Loucy (cell line): ENCODE results near the gene PRR18.
A peak's percentile ranks its signal among the peaks of the same experiment; 100 is the strongest.

Experiments
- H2AFZ ChIP-seq: fragments of 200-600 bp; sonication (generic); 2 replicates; pipeline ENCODE4 v1.6.0; 2016; ENCODE audit warnings: antibody characterized with exemption, mild to moderate bottlenecking, low read length, moderate library complexity
- H3F3A ChIP-seq: fragments of 200-600 bp; 2 replicates; pipeline ENCODE4 v1.6.0; 2016; ENCODE audit warnings: antibody characterized with exemption, low read depth, mild to moderate bottlenecking
- H3K27me3 ChIP-seq: fragments of 200-600 bp; sonication (generic); 2 replicates; pipeline ENCODE4 v1.6.1; 2014; ENCODE audit warnings: low read length, mild to moderate bottlenecking; ENCODE audit not compliant: insufficient read depth, poor library complexity, severe bottlenecking
- H3K36me3 ChIP-seq: fragments of 200-600 bp; sonication (generic); 2 replicates; pipeline ENCODE4 v1.6.1; 2016; ENCODE audit warnings: low read length; ENCODE audit not compliant: insufficient read depth
- H3K4me1 ChIP-seq: fragments of 200-600 bp; sonication (generic); 2 replicates; pipeline ENCODE4 v1.5.1; 2014; ENCODE audit warnings: low read length, mild to moderate bottlenecking; ENCODE audit not compliant: insufficient read depth, poor library complexity, severe bottlenecking
- H3K4me2 ChIP-seq: fragments of 200-600 bp; sonication (generic); 2 replicates; pipeline ENCODE4 v1.6.0; 2014; ENCODE audit warnings: antibody characterized with exemption, low read length, low read depth, mild to moderate bottlenecking; ENCODE audit not compliant: poor library complexity, severe bottlenecking
- H3K4me3 ChIP-seq: fragments of 200-600 bp; sonication (generic); 2 replicates; pipeline ENCODE4 v1.5.1; 2014; ENCODE audit warnings: low read length, mild to moderate bottlenecking, mixed read lengths; ENCODE audit not compliant: poor library complexity, severe bottlenecking
- H3K79me2 ChIP-seq: fragments of 200-600 bp; sonication (generic); 2 replicates; pipeline ENCODE4 v1.6.1; 2014; ENCODE audit warnings: low read length; ENCODE audit not compliant: insufficient read depth
- H3K9ac ChIP-seq: fragments of 200-600 bp; sonication (generic); 2 replicates; pipeline ENCODE4 v1.6.0; 2014; ENCODE audit warnings: mild to moderate bottlenecking, low read depth, low read length, moderate library complexity; ENCODE audit not compliant: poor library complexity, severe bottlenecking
- H3K9me2 ChIP-seq: fragments of 200-600 bp; sonication (generic); replicated peaks from 2 replicates; pipeline ENCODE4 v1.6.1; 2016; ENCODE audit warnings: low read depth, low read length, mixed read lengths
- H3K9me3 ChIP-seq: fragments of 200-600 bp; sonication (generic); 2 replicates; pipeline ENCODE4 v1.6.1; 2014; ENCODE audit warnings: mild to moderate bottlenecking, antibody characterized with exemption, low read length, low read depth; ENCODE audit not compliant: insufficient read depth
- H4K20me1 ChIP-seq: fragments of 200-600 bp; sonication (generic); 2 replicates; pipeline ENCODE4 v1.6.0; 2014; ENCODE audit warnings: antibody characterized with exemption, low read length, mild to moderate bottlenecking; ENCODE audit not compliant: insufficient read depth, poor library complexity, severe bottlenecking
- EZH2phosphoT487 ChIP-seq: fragments of 200-600 bp; IDR thresholded peaks from 2 replicates; pipeline ENCODE4 v1.6.1; 2018; ENCODE audit warnings: antibody characterized with exemption, mild to moderate bottlenecking, moderate library complexity, borderline replicate concordance
- TF ChIP-seq, protein P1 (sequence below): fragments of 200-600 bp; sonication (generic); conservative IDR thresholded peaks from 2 replicates; pipeline ENCODE4 v1.5.1; 2014; ENCODE audit warnings: mild to moderate bottlenecking, antibody characterized with exemption, low read length

The PRR18 gene

GRCh38 chr6:166289207-166290060 lies 18.8 kb downstream of the PRR18 start:
- no peaks in the 10 kb centered on the region for H3K36me3 ChIP-seq
- H3K4me3 ChIP-seq = no peak overlapping the region
- H2AFZ ChIP-seq = no peak overlapping the region
- no peaks in the 10 kb centered on the region for H3K9me3 ChIP-seq
- H3K4me2 ChIP-seq = no peak overlapping the region
- no peaks in the 10 kb centered on the region for H4K20me1 ChIP-seq
- no peak for TF ChIP-seq EZH2phosphoT487
- TF ChIP-seq, protein P1, sequence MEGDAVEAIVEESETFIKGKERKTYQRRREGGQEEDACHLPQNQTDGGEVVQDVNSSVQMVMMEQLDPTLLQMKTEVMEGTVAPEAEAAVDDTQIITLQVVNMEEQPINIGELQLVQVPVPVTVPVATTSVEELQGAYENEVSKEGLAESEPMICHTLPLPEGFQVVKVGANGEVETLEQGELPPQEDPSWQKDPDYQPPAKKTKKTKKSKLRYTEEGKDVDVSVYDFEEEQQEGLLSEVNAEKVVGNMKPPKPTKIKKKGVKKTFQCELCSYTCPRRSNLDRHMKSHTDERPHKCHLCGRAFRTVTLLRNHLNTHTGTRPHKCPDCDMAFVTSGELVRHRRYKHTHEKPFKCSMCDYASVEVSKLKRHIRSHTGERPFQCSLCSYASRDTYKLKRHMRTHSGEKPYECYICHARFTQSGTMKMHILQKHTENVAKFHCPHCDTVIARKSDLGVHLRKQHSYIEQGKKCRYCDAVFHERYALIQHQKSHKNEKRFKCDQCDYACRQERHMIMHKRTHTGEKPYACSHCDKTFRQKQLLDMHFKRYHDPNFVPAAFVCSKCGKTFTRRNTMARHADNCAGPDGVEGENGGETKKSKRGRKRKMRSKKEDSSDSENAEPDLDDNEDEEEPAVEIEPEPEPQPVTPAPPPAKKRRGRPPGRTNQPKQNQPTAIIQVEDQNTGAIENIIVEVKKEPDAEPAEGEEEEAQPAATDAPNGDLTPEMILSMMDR = no peak
- H3K4me1 ChIP-seq = peaks cover 6% of the 10 kb centered on the region
- no peak overlapping the region for H3K9ac ChIP-seq
- H3K9me2 ChIP-seq = no peaks in the 10 kb centered on the region
- H3K27me3 ChIP-seq = no peaks in the 10 kb centered on the region
- no peaks in the 10 kb centered on the region for H3F3A ChIP-seq
- H3K79me2 ChIP-seq = no peaks in the 10 kb centered on the region

DNA sequence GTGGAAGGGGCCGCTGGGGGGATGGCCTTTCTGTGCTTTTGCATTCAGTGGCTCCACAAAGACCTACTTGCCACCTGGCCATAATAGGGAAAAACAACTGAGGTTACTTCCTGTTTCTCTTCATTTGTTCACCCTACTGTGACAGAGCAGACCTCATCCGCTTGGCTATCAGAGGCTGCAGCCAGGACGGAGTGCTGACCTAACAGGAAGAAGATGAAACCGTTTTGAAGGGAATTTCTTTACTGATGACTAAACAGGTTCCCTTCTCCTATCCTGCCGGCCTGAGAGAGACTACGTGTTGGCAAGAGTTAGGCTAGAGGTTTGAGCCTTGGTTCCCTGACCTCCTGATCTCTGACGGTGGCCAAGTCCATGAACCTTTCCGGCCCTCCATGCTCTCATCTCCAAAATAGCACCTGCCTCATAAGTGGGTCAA lies 21.3 kb downstream of the PRR18 start:
- no peaks in the 10 kb centered on the region for H3K4me1 ChIP-seq
- no peak overlapping the region for H3K4me3 ChIP-seq
- no peaks in the 10 kb centered on the region for H3K9me2 ChIP-seq
- H3K4me2 ChIP-seq = no peak overlapping the region
- H3K79me2 ChIP-seq = no peaks in the 10 kb centered on the region
- H3F3A ChIP-seq = no peaks in the 10 kb centered on the region
- no peaks in the 10 kb centered on the region for H3K9me3 ChIP-seq
- TF ChIP-seq, protein P1 = no peak
- TF ChIP-seq EZH2phosphoT487 = no peak
- H3K9ac ChIP-seq = no peak overlapping the region
- H4K20me1 ChIP-seq = no peaks in the 10 kb centered on the region
- H3K27me3 ChIP-seq = no peaks in the 10 kb centered on the region
- H3K36me3 ChIP-seq = no peaks in the 10 kb centered on the region
- H2AFZ ChIP-seq = peak overlapping the region; percentile 55; the same call in 1 of the 2 replicates

DNA sequence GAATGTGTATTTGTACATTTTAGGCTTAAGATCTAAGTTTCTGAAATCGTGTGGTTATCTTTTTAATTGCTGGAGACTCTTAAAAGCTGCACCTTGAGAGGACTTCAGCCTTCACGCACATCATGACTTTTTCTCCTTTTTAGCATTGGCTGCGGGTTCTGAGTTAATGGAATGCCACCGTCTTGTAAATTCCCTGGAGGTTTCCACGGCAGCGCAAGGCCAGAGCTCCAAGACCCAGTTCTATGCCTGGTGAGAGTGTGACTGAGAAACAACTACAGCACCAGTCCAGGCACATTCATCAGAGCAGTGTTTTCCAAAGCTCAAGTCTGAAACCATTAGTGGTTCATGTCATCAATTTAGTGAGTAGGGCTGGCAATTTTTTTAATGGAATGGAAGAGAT lies 23.0 kb downstream of the PRR18 start:
- Histone ChIP-seq H3K27me3 (no peaks in the 10 kb centered on the region), H4K20me1 (no peaks in the 10 kb centered on the region), H3K9ac (no peak overlapping the region), H3K4me1 (no peaks in the 10 kb centered on the region), H3K4me2 (no peak overlapping the region), H3K9me3 (no peaks in the 10 kb centered on the region), H3K36me3 (no peaks in the 10 kb centered on the region), H3K79me2 (no peaks in the 10 kb centered on the region), H3K9me2 (no peaks in the 10 kb centered on the region), H2AFZ (no peak overlapping the region), H3K4me3 (no peak overlapping the region), H3F3A (no peaks in the 10 kb centered on the region)
- TF ChIP-seq, protein P1 = no peak
- TF ChIP-seq EZH2phosphoT487 = no peak
